Activated T-cell treated with anti-CD3 and anti-CD28 coated beads, Interleukin-2, amount 50 U/mL, for 72 hours (primary cell): Measurements from ENCODE around the gene DGKB. TPM values are rescaled to one million over a fixed set of nuclear protein-coding genes. Genes with fewer than 3 reads are reported as not detected.
A peak's percentile ranks its signal among the peaks of the same experiment; 100 is the strongest.

Experiments
- ATAC-seq, 2 donors: fragments of 150-1000 bp; cut with Tn5 transposase; replicated peaks in 1 of 2; 2 replicates each; pipeline ENCODE4 v1.10.0; 2021; ENCODE audit warnings: moderate library complexity in 2 of 2, mild to moderate bottlenecking in 1 of 2
- DNase-seq, 2 donors: peaks; one replicate each; pipeline ENCODE4 v3.0.0; 2021 to 2022; ENCODE audit warnings: mixed read lengths in 1 of 2
- H3K27ac Mint-ChIP-seq: one replicate; pipeline ENCODE4 v1.8.0; 2022; ENCODE audit warnings: mild to moderate bottlenecking, moderate library complexity, mixed read lengths
- H3K27me3 Mint-ChIP-seq: one replicate; pipeline ENCODE4 v1.8.0; 2022; ENCODE audit warnings: low read depth, mixed read lengths
- H3K36me3 Mint-ChIP-seq, 2 donors: one replicate each; pipeline ENCODE4 v1.8.0; 2022; ENCODE audit warnings: mixed read lengths in 2 of 2, mild to moderate bottlenecking in 1 of 2; ENCODE audit not compliant: insufficient read depth in 2 of 2
- H3K4me1 Mint-ChIP-seq: one replicate; pipeline ENCODE4 v1.8.0; 2022; ENCODE audit warnings: low read depth, mixed read lengths
- H3K4me3 Mint-ChIP-seq, 2 donors: one replicate each; pipeline ENCODE4 v1.8.0; 2022; ENCODE audit warnings: mild to moderate bottlenecking in 2 of 2, mixed read lengths in 2 of 2, moderate library complexity in 2 of 2
- H3K9me3 Mint-ChIP-seq, 2 donors: one replicate each; pipeline ENCODE4 v1.8.0; 2022; ENCODE audit warnings: mixed read lengths in 2 of 2
- total RNA-seq, 2 donors: library from RNA; stranded (reverse); gene quantifications; one replicate each; pipeline ENCODE4 v1.2.3, GENCODE V29; 2022

The DGKB gene
- total RNA-seq, 2 donors from 2014 or later, result not detected

DNA sequence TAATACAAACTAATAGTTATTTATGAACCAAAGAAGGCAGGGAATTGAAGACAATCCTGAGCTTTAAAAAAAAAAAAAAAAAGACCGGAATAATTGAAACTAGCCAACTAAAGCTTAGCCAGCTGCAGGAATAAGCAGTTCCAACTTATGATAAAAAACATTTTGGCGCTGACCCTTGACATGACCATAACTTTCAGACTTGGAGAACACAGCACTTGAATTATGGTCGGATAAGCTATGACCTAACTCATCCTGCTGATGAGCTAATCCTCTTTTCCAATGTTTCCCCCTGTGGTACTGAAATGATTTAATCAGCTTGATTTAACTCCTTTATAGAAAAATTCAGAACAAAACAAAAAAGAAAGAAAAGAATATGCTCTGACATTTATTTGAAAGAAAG, 181.8 kb downstream of the DGKB start:
- Mint-ChIP-seq H3K36me3 (no peaks in the 10 kb centered on the region), H3K4me1 (no peaks in the 10 kb centered on the region), H3K27me3 (no peaks in the 10 kb centered on the region), H3K4me3 (no peak overlapping the region), H3K27ac (no peak overlapping the region), H3K9me3 (peaks cover 0 to 1% of the 10 kb centered on the region in 2 donors)
- ATAC-seq, result no peak
- no peak for DNase-seq

GRCh38 chr7:14717816-14718215, 184.7 kb downstream of the DGKB start:
- Mint-ChIP-seq H3K9me3 (no peaks in the 10 kb centered on the region), H3K4me1 (no peaks in the 10 kb centered on the region)

GRCh38 chr7:14717169-14717568, 185.4 kb downstream of the DGKB start:
- Mint-ChIP-seq H3K9me3 (no peaks in the 10 kb centered on the region), H3K36me3 (no peaks in the 10 kb centered on the region), H3K4me3 (no peak overlapping the region), H3K27ac (no peak overlapping the region), H3K27me3 (no peaks in the 10 kb centered on the region), H3K4me1 (no peaks in the 10 kb centered on the region)
- DNase-seq (no peak), ATAC-seq (no peak)

More at GRCh38 chr7:14717816-14718215, 184.7 kb downstream of the DGKB start:
- ATAC-seq, result no peak
- DNase-seq, result no peak
- H3K27me3 Mint-ChIP-seq, result no peaks in the 10 kb centered on the region
- no peak overlapping the region for H3K4me3 Mint-ChIP-seq
- peak overlapping the region; percentile 50 for H3K27ac Mint-ChIP-seq
- H3K36me3 Mint-ChIP-seq, result no peaks in the 10 kb centered on the region

GRCh38 chr7:14714161-14714728, 188.3 kb downstream of the DGKB start:
- Mint-ChIP-seq H3K9me3 (no peaks in the 10 kb centered on the region), H3K27ac (peak overlapping the region; percentile 42), H3K36me3 (no peaks in the 10 kb centered on the region), H3K27me3 (no peaks in the 10 kb centered on the region), H3K4me3 (peak overlapping the region in 1 of 2 donors; percentile 61), H3K4me1 (no peaks in the 10 kb centered on the region)
- DNase-seq (peak; percentile 8 to 42), ATAC-seq (peak; percentile 78 to 100)

DNA sequence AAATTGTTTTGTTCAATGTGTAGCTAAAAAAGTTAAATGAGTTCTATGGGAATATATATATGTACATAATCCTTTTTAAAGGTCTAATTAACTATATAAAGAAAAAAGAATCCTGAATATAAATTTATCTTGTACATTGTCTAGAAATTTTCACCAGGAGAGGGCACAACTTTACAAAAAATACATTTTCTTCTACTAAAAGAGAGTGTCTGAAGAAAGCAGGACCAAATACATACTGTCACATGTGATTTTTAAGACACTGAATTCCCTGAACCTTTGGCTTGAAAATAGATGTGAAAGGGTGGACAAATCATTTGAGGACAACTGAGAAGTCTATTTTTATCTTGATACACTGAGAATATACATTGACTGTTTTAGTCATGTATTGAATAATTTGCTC, 204.3 kb downstream of the DGKB start:
- DNase-seq (no peak), ATAC-seq (no peak)
- H3K4me3 Mint-ChIP-seq, result no peak overlapping the region
- H3K27ac Mint-ChIP-seq, result no peak overlapping the region
- no peaks in the 10 kb centered on the region for H3K36me3 Mint-ChIP-seq
- no peaks in the 10 kb centered on the region for H3K27me3 Mint-ChIP-seq
- no peaks in the 10 kb centered on the region for H3K9me3 Mint-ChIP-seq
- no peaks in the 10 kb centered on the region for H3K4me1 Mint-ChIP-seq

GRCh38 chr7:14697684-14698083, 204.9 kb downstream of the DGKB start:
- DNase-seq (no peak), ATAC-seq (no peak)
- H3K27me3 Mint-ChIP-seq, result no peaks in the 10 kb centered on the region
- H3K4me1 Mint-ChIP-seq, result no peaks in the 10 kb centered on the region
- H3K36me3 Mint-ChIP-seq, result no peaks in the 10 kb centered on the region
- no peak overlapping the region for H3K4me3 Mint-ChIP-seq
- H3K9me3 Mint-ChIP-seq, result no peaks in the 10 kb centered on the region
- peak overlapping the region; percentile 87 for H3K27ac Mint-ChIP-seq

DNA sequence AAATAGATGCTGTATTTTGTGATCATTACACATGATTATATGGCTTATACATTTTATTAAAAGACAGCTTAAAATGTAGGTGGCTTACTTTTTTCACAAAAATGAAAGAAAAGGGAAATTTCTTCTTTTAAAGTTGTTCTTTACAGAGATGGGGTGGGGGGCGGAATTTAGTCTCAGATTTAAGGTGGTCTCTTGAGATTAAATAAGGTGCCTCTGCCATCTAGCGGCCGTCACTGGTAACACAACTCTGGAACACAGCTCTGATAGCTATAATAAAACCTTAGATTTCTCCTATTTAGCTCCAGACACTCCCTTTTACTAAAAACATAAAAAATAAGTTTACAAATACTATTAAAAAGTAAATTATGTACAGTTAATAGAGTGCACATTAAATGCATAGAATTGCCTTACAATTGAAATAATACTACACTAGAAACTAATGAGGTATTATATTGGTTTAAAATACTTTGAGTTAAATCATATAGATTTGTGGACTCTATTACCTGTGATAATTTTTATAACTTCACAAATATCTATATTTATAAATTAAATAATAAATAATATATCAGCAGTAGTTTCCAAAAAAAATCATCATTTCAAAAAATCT, 210.9 kb downstream of the DGKB start:
- H3K27ac Mint-ChIP-seq, result no peak overlapping the region
- ATAC-seq, result no peak
- H3K4me3 Mint-ChIP-seq, result no peak overlapping the region

DNA sequence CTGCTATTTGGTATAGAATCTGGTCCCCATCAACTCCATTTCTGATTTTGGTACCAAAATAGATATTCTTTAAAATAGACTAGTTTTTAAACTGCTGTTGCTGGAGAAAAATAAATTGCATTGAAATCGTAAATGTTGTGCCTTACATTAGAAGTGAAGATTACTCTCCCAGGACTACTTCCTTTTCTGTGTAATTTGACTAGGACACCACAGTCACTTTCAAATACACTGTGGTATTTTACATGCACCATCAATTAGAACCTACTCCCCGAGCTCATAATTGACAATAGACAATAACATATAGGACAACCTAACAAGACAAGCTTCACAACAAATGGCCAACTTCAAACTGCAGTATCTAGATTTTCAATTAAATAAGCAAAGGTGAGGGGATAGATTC, 211.5 kb downstream of the DGKB start:
- no peaks in the 10 kb centered on the region for H3K27me3 Mint-ChIP-seq
- DNase-seq (no peak), ATAC-seq (no peak)
- no peaks in the 10 kb centered on the region for H3K9me3 Mint-ChIP-seq
- no peaks in the 10 kb centered on the region for H3K4me1 Mint-ChIP-seq
- H3K27ac Mint-ChIP-seq, result no peak overlapping the region
- H3K4me3 Mint-ChIP-seq, result no peak overlapping the region
- no peaks in the 10 kb centered on the region for H3K36me3 Mint-ChIP-seq

More for the DNA sequence above, 210.9 kb downstream of the DGKB start:
- H3K36me3 Mint-ChIP-seq, result no peaks in the 10 kb centered on the region
- no peaks in the 10 kb centered on the region for H3K4me1 Mint-ChIP-seq
- peak; percentile 20 to 21 for DNase-seq
- no peaks in the 10 kb centered on the region for H3K27me3 Mint-ChIP-seq
- H3K9me3 Mint-ChIP-seq, result no peaks in the 10 kb centered on the region

- Mint-ChIP-seq H3K27me3 (no peaks in the 10 kb centered on the region), H3K4me1 (no peaks in the 10 kb centered on the region), H3K9me3 (no peaks in the 10 kb centered on the region), H3K27ac (no peak overlapping the region), H3K4me3 (no peak overlapping the region), H3K36me3 (no peaks in the 10 kb centered on the region)
- ATAC-seq, result no peak
- DNase-seq, result no peak
Observed at GRCh38 chr7:14690486-14690885, 212.1 kb downstream of the DGKB start.

DNA sequence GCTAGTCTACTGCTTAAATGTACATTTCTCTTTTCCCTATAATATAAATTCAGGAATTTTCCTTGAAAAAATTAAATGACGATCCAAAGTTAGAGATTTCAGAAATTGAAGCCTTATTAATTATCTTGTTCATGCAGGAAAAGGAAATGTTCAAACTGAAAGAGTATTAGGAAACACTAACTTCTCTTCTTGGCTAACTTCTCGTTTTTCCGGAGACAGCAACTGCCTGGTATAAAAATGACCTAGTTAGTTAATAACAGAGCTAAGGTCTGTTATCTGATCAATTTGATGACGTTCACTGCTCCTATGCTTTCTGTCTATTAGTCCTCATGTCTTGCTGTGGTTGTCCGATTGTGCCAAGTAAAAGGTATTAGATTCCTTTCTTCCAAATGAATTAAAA, 212.5 kb downstream of the DGKB start:
- Mint-ChIP-seq H3K27me3 (no peaks in the 10 kb centered on the region), H3K36me3 (no peaks in the 10 kb centered on the region), H3K9me3 (no peaks in the 10 kb centered on the region), H3K27ac (no peak overlapping the region), H3K4me1 (no peaks in the 10 kb centered on the region), H3K4me3 (no peak overlapping the region)
- DNase-seq (no peak), ATAC-seq (no peak)

- Mint-ChIP-seq H3K9me3 (no peaks in the 10 kb centered on the region), H3K27me3 (no peaks in the 10 kb centered on the region), H3K27ac (no peak overlapping the region), H3K4me3 (no peak overlapping the region), H3K36me3 (no peaks in the 10 kb centered on the region), H3K4me1 (no peaks in the 10 kb centered on the region)
- no peak for DNase-seq
- ATAC-seq, result no peak
Observed at GRCh38 chr7:14688208-14688607, 214.3 kb downstream of the DGKB start.

DNA sequence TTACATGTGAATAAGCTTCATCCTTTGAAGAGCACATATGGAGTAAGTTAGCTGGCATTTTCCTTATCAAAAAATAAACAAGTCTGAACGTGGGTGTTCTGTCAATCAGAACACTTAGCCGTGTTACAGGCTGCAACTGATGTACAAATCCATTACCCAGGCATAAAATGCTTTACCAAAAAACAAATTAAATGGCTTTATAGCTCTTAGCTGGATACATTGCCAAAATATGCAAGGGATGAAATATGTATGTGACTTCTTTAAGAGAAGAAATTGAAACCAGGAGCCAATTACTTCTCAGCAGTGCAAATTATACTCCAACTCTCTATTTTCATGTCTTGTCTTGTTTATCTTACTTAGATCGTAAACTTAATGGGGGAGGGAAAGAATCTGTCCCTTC, 214.8 kb downstream of the DGKB start:
- H3K4me3 Mint-ChIP-seq, result no peak overlapping the region
- no peaks in the 10 kb centered on the region for H3K9me3 Mint-ChIP-seq
- DNase-seq (no peak), ATAC-seq (no peak)
- no peak overlapping the region for H3K27ac Mint-ChIP-seq
- no peaks in the 10 kb centered on the region for H3K36me3 Mint-ChIP-seq
- H3K27me3 Mint-ChIP-seq, result no peaks in the 10 kb centered on the region
- no peaks in the 10 kb centered on the region for H3K4me1 Mint-ChIP-seq

- no peaks in the 10 kb centered on the region for H3K27me3 Mint-ChIP-seq
- DNase-seq (no peak), ATAC-seq (no peak)
- H3K9me3 Mint-ChIP-seq, result no peaks in the 10 kb centered on the region
- no peaks in the 10 kb centered on the region for H3K36me3 Mint-ChIP-seq
- H3K4me3 Mint-ChIP-seq, result no peak overlapping the region
- no peak overlapping the region for H3K27ac Mint-ChIP-seq
- H3K4me1 Mint-ChIP-seq, result no peaks in the 10 kb centered on the region
Observed at GRCh38 chr7:14687241-14687640, 215.3 kb downstream of the DGKB start.

DNA sequence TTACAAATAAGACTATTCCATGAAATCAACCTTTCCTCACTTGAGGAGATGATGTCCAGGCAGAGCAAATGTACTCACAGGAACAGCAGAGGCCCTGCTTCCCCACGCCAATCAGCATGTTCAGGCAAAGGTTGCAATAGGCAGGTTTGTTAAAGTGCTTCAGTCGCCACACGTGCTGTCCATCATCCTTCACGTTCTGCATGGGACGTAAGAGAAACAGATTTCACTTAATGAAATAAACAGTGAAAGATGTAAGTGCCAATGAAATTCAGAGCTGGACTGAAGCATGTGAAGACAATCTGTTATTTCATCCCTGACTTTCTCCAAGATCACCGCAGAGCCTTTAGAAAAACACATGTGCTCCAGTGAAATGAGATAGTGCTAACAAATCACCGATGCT, 217.4 kb downstream of the DGKB start:
- H3K4me3 Mint-ChIP-seq, result no peak overlapping the region
- no peaks in the 10 kb centered on the region for H3K9me3 Mint-ChIP-seq
- no peaks in the 10 kb centered on the region for H3K4me1 Mint-ChIP-seq
- H3K27ac Mint-ChIP-seq, result no peak overlapping the region
- H3K36me3 Mint-ChIP-seq, result no peaks in the 10 kb centered on the region
- DNase-seq (no peak), ATAC-seq (no peak)
- no peaks in the 10 kb centered on the region for H3K27me3 Mint-ChIP-seq
